GM12873 (cell line): ENCODE results near the gene MRPL52.

Experiments used
- TF ChIP-seq, protein P1 (sequence below): IDR thresholded peaks from 2 replicates; pipeline ENCODE4 v1.5.1; 2012; ENCODE audit warnings: low read depth, mild to moderate bottlenecking, moderate library complexity, low read length, control low read depth; ENCODE audit not compliant: insufficient read depth; ENCODE audit errors: missing control alignments

MRPL52 gene

DNA sequence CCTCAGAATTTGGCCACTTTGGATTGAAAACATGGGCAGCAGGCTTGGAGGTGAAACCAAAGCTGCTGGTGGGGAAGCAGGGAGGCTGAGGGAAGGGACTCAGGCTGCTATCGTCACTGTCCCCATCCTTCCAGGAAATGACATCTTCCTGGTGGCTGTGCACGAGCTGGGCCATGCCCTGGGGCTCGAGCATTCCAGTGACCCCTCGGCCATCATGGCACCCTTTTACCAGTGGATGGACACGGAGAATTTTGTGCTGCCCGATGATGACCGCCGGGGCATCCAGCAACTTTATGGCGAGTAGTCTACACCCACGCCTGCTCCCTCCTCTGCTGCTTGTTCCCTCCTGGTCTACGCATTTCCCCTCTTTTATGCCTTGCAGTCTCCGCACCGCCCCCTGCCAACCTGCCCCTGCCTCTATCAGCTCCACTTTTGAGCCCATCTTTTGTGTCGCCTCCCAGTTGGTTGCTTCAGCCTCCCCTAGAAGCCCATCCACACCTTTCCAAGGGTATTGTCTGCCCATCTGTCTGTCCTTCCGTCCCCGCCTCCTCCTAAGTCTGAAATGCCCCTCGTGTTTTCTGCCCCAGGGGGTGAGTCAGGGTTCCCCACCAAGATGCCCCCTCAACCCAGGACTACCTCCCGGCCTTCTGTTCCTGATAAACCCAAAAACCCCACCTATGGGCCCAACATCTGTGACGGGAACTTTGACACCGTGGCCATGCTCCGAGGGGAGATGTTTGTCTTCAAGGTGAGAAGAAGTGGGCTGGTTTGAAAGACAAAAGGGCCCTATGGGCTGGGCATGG, 13.6 kb downstream of the MRPL52 start:
- TF ChIP-seq, protein P1, sequence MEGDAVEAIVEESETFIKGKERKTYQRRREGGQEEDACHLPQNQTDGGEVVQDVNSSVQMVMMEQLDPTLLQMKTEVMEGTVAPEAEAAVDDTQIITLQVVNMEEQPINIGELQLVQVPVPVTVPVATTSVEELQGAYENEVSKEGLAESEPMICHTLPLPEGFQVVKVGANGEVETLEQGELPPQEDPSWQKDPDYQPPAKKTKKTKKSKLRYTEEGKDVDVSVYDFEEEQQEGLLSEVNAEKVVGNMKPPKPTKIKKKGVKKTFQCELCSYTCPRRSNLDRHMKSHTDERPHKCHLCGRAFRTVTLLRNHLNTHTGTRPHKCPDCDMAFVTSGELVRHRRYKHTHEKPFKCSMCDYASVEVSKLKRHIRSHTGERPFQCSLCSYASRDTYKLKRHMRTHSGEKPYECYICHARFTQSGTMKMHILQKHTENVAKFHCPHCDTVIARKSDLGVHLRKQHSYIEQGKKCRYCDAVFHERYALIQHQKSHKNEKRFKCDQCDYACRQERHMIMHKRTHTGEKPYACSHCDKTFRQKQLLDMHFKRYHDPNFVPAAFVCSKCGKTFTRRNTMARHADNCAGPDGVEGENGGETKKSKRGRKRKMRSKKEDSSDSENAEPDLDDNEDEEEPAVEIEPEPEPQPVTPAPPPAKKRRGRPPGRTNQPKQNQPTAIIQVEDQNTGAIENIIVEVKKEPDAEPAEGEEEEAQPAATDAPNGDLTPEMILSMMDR: no peak

DNA sequence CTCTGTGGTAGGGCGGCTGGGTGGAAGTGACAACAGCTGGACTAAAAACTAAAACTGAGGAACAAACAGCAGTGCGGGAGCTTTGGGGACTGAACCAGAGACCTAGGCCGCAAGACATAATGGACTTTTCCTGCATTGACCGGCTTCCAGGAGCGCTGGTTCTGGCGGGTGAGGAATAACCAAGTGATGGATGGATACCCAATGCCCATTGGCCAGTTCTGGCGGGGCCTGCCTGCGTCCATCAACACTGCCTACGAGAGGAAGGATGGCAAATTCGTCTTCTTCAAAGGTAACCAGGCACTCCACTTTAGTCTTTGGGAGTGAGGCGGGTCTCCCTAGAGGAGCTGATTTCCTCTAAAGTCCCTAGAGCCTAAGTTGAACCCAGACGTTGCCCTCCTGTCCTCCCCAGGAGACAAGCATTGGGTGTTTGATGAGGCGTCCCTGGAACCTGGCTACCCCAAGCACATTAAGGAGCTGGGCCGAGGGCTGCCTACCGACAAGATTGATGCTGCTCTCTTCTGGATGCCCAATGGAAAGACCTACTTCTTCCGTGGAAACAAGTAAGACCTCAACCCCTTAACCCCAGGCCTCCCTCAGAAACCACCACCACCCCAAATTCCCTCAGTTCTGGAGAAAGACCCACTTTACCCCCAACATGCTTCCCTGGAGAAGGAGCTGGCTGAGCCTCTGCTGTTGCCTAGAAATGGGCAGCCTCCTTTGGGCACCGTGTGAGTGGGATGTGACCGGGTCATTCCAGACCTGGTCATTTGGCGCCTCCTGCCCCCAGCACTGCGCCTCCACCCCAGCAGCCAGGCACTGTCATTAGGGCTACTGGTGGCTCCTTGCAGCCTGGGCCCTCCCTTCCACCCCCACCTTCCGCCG, 14.8 kb downstream of the MRPL52 start:
- TF ChIP-seq, protein P1: no peak

DNA sequence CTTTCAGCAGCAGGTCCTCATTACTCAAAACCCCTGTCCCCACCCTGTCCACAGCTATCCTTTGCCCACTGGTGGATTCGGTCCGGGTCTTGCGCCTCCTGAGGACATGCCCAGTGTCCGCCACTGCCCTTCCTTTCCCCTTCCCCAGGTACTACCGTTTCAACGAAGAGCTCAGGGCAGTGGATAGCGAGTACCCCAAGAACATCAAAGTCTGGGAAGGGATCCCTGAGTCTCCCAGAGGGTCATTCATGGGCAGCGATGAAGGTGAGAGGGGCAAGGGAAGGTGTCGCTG, 15.4 kb downstream of the MRPL52 start:
- TF ChIP-seq, protein P1: no peak

DNA sequence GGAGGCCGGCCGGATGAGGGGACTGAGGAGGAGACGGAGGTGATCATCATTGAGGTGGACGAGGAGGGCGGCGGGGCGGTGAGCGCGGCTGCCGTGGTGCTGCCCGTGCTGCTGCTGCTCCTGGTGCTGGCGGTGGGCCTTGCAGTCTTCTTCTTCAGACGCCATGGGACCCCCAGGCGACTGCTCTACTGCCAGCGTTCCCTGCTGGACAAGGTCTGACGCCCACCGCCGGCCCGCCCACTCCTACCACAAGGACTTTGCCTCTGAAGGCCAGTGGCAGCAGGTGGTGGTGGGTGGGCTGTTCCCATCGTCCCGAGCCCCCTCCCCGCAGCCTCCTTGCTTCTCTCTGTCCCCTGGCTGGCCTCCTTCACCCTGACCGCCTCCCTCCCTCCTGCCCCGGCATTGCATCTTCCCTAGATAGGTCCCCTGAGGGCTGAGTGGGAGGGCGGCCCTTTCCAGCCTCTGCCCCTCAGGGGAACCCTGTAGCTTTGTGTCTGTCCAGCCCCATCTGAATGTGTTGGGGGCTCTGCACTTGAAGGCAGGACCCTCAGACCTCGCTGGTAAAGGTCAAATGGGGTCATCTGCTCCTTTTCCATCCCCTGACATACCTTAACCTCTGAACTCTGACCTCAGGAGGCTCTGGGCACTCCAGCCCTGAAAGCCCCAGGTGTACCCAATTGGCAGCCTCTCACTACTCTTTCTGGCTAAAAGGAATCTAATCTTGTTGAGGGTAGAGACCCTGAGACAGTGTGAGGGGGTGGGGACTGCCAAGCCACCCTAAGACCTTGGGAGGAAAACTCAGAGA, 16.3 kb downstream of the MRPL52 start:
- TF ChIP-seq, protein P1: no peak

DNA sequence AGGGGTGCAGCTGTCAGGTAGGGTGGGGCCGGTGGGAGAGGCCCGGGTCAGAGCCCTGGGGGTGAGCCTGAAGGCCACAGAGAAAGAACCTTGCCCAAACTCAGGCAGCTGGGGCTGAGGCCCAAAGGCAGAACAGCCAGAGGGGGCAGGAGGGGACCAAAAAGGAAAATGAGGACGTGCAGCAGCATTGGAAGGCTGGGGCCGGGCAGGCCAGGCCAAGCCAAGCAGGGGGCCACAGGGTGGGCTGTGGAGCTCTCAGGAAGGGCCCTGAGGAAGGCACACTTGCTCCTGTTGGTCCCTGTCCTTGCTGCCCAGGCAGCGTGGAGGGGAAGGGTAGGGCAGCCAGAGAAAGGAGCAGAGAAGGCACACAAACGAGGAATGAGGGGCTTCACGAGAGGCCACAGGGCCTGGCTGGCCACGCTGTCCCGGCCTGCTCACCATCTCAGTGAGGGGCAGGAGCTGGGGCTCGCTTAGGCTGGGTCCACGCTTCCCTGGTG, 17.2 kb downstream of the MRPL52 start:
- TF ChIP-seq, protein P1: no peak

DNA sequence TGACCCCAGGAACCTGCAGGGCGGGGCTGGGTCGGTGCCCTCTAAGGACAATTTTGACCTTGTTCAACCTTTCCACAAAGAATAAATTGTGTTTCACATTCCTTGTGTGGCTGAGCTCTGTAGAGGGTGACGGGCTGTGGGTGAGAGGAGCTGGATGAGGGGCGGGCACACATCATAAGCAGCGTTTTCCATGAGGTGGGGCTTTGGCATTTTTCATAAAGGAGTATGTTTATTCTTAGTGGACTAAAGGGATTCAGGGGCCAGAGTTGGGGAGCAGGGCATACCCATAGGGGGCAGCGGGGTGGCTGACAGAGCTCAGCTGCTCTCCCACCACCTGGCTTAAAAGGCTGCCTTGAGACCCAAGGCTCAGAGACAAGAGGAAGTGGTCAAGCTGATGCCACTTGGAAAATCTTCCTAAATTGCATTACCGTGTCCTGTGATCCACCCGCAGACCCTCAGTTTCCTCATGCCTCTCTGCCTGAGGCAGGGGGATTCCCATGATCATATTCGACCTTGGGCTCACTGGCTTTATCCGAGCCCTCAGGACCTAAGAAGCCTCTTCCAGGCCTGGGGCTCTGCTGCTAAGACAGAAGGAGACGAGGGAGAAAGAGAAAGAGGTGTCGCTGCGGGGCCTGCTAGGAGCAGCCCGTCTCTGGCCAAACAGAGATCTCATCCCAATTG, 18.1 kb downstream of the MRPL52 start:
- TF ChIP-seq, protein P1: peak; percentile 39
